Stimulated activated CD8-positive, alpha-beta memory T cell treated with anti-CD3 and anti-CD28 coated beads, Interleukin-12 subunit alpha, Interleukin-12 subunit beta, amount 100 ng/mL, for 4 hours (primary cell): ENCODE measurements around the gene CROCC.
"Not testable (repeated sequence)": the region's sequence is repeated elsewhere in the genome, so short reads cannot be mapped to it uniquely, and the experiment has no call there.

Source experiments
- DNase-seq: peaks from one replicate; pipeline ENCODE4 v3.0.0-alpha.2; 2020; ENCODE audit warnings: low read depth

CROCC gene

GRCh38 chr1:16938351-16939321, 16.9 kb downstream of the CROCC start:
- DNase-seq, result no peak

GRCh38 chr1:16939386-16940180, 17.9 kb downstream of the CROCC start:
- DNase-seq, result not testable (repeated sequence)

GRCh38 chr1:16944038-16944437, 22.3 kb downstream of the CROCC start:
- DNase-seq, result no peak

DNA sequence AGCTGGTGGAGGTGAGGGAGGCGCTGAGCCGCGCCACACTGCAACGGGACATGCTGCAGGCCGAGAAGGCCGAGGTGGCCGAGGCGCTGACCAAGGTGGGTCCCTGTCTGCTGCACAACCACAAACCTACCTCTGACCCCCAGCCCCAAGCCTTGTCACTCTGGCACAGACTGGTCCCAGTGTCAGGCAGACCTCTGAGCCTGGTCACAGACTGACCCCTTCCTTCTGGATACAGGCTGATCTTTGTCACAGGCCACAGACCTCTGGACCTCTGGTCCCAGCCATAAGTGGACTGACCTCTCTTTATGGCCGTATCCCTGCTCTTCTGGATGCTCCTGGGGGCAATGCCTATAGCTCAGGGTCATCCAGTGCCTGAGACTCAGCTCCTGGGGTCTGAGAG, 23.8 kb downstream of the CROCC start:
- not testable (repeated sequence) for DNase-seq

DNA sequence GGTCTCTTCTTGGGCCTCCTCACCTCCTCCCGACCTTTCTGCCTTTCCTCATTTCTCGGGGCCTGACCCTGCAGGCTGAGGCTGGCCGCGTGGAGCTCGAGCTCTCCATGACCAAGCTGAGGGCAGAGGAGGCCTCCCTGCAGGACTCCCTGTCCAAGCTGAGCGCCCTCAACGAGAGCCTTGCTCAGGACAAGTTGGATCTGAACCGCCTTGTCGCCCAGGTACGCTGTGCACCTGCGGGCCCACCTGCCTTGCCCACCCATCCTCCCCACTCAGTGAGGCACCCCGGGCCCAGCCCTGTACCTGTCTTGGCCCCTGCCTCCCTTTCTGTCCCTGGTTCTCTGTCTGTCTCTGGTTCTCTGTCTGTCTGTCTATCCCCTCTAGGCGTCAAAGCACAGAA, 24.5 kb downstream of the CROCC start:
- not testable (repeated sequence) for DNase-seq

DNA sequence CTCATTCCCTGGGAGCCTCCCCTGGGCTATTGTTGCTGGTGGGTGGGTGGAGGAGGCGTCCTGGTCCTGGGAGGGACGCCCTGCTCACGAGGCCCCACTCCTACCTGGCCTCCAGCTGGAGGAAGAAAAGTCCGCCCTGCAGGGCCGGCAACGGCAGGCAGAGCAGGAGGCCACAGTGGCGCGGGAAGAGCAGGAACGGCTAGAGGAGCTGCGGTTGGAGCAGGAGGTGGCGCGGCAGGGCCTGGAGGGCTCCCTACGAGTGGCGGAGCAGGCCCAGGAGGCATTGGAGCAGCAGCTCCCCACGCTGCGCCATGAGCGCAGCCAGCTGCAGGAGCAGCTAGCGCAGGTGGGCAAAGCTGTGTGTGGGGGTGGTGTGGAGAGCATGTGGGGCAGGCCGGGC, 24.9 kb downstream of the CROCC start:
- no peak for DNase-seq

GRCh38 chr1:16948282-16948891, 26.7 kb downstream of the CROCC start:
- DNase-seq, result not testable (repeated sequence)

DNA sequence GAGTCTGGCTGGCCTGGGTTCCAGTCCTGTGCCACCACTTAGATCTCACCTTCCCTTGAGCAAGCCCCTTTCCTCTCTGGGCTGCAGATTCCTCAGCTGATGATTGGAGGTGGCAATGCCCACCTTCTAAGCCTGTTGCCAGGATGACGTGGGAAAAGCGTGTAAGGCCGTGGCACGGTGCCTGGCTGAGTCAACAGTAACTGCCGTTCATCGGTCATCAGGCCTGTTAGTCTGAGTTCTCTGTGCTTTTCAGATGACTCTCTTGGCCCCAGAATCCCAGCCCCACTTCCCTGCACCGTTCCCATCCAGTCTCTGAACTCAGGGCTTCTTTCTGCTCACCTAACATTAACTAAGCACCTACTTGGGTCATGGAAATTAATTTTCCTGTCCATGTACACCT, 27.3 kb downstream of the CROCC start:
- DNase-seq, result not testable (repeated sequence)

DNA sequence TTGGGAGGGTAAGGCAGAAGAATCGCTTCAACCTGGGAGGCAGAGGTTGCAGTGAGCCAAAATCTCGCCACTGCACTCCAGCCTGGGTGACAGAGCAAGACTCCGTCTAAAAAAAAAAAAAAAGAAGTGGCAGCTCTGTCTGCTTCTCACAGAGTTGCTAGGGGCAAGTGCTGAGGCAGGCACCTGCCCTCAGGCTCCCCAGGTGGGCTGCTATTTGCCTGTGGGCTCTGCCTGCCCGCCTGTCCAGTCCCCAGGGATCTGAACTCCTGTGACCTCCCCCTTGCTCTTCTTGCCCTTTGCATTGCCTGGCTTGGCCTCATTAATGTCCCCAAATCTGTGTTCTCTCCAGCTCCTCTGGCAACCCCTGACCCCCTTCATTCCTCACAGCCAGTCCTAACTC, 30.6 kb downstream of the CROCC start:
- DNase-seq, result not testable (repeated sequence)

- no peak for DNase-seq
Observed at GRCh38 chr1:16954579-16954978, 32.8 kb downstream of the CROCC start.

- no peak for DNase-seq
Observed at GRCh38 chr1:16955186-16955585, 33.5 kb downstream of the CROCC start.

- DNase-seq, result no peak
Observed at GRCh38 chr1:16956775-16957174, 35.0 kb downstream of the CROCC start.

- no peak for DNase-seq
Observed at GRCh38 chr1:16957731-16958130, 36.0 kb downstream of the CROCC start.

GRCh38 chr1:16958475-16958874, 36.7 kb downstream of the CROCC start:
- DNase-seq, result no peak

DNA sequence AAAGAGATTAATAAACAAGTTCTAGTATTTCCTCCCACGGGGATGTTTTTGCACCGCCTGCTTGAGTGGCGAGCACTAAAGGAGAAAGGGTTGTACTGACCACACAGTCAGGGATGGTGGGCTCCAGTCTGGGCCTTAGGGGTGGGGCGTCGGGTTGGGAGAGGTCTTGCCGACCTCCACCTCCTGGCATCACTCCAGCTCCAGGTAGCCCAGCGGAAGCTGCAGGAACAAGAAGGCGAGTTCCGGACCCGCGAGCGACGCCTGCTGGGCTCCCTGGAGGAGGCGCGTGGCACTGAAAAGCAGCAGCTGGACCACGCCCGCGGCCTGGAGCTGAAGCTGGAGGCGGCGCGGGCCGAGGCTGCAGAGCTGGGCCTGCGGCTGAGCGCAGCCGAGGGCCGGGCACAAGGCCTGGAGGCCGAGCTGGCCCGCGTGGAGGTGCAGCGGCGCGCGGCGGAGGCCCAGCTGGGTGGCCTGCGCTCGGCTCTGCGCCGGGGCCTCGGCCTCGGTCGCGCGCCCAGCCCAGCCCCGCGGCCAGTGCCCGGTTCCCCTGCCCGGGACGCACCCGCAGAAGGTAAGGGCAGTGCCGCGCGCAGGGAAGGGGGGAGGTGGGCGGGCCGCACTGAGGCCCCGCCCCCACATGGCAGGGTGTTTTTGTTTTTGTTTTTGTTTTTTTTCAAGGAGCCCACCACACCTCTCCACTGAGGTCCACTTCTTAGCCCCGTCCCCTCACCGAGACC, 39.0 kb downstream of the CROCC start:
- peak; percentile 41 for DNase-seq

DNA sequence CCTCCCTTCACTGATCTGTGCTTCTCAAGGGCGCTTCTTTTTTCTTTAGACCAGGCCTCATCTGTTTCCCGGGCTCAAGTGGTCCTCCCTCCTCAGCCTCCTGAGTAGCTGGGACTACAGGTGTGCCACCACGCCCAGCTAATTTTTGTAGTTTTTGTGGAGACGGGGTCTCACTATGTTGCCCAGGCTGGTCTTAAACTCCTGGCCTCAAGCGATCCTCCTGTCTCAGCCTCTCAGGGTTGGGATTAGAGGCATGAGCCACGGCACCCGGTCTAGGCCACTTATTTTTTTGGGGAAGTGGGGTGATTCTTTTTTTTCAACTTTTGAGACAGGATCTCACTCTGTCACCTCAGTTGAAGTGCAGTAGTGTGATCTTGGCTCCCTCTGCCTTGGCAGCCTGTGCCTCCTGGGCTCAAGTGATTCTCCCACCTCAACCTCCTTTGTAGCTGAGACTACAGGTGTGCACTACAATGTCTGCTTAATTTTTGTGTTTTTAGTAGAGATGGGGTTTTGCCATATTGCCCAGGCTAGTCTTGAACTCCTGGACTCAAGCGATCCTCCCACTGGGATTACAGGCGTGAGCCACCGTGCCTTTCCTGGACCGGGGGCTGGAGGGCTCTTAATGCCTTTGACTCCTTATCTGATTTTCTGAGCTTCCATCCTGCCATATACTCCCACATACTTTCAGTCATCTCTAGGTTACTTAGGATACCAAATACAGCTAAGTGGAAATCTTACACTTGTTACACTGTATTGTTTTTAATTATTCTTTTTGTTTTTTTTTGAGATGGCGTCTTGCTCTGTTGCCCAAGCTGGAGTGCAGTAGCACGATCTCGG, 39.8 kb downstream of the CROCC start:
- DNase-seq, result no peak

DNA sequence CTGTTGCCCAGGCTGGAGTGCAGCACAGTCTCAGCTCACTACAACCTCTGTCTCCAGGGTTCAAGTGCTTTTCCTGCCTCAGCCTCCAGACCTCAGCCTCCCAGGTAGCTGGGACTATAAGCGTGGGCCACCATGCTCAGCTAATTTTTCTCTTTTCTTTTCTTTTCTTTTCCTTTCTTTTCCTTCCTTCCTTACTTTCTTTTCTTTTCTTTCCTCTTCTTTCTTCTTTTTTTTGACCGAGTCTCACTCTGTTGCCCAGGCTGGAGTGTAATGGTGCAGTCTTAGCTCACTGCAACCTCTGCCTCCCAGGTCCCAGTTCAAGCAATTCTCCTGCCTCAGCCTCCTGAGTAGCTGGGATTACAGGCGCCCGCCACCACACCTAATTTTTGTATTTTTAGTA, 42.4 kb downstream of the CROCC start:
- not testable (repeated sequence) for DNase-seq

DNA sequence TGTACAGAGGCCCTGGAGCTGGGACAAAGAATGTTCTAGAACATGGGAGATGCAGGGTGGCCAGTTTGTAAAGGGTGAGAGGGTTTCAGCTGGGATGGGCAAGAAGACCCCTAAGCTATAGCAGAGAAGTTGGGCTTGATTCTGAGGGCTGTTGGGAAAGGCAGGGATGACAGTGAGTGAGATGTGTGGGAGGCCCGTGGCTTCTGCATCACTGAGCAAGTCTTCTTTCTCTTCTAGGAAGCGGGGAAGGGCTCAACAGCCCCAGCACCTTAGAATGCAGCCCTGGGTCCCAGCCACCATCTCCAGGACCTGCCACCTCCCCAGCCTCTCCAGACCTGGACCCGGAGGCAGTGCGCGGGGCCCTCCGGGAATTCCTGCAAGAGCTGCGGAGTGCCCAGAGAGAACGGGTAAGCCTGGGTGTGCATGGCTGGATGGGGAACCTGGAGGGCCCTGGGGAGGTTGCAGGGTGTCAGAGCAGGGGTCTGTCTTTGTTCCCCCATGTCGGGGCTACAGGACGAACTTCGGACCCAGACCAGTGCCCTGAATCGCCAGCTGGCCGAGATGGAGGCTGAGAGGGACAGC, 43.8 kb downstream of the CROCC start:
- DNase-seq, result no peak

DNA sequence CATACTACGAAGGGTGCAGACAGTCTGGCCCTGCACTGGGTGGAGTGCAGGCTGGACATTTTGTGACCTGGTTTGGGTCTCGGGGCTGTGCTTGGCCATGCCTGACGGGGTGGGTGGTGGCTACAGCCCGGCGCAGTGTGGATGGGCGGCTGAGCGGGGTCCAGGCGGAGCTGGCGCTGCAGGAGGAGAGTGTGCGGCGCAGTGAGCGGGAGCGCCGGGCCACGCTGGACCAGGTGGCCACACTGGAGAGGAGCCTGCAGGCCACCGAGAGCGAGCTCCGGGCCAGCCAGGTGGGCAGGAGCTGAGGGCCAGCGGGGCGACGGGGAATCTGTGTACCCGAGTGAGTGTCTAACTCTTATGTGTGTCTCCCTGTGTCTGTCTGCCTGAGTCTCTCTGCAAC, 44.6 kb downstream of the CROCC start:
- no peak for DNase-seq

- DNase-seq, result no peak
Observed at GRCh38 chr1:16967095-16967575, 45.4 kb downstream of the CROCC start.
